Thyroid gland (tissue), 4 donors: ENCODE data around the gene GRIK4. TPM values are rescaled to one million over a fixed set of nuclear protein-coding genes. Genes with fewer than 3 reads are reported as not detected.

Experiments used
- DNase-seq, 2 donors: peaks; one replicate each; pipeline ENCODE4 v3.0.0-alpha.2; 2019
- H3K27ac ChIP-seq, 3 donors: fragments of 200-600 bp; sonication (generic); 1 replicate in 2 of 3; 2 replicates in 1 of 3; pipeline ENCODE4 v1.5.1; 2016 to 2019; ENCODE audit warnings: mild to moderate bottlenecking in 1 of 3, moderate library complexity in 1 of 3
- H3K27me3 ChIP-seq: fragments of 200-600 bp; sonication (generic); one replicate; pipeline ENCODE4 v1.5.1; 2019
- H3K36me3 ChIP-seq, 2 donors: fragments of 200-600 bp; sonication (generic); one replicate each; pipeline ENCODE4 v1.5.1; 2016 to 2019
- H3K4me1 ChIP-seq, 2 donors: fragments of 200-600 bp; sonication (generic); one replicate each; pipeline ENCODE4 v1.5.1; 2017 to 2019
- H3K4me3 ChIP-seq, 3 donors: fragments of 200-600 bp; sonication (generic); replicated peaks in 1 of 3; 1 replicate in 2 of 3; 2 replicates in 1 of 3; pipeline ENCODE4 v1.5.1; 2016; ENCODE audit warnings: mild to moderate bottlenecking in 1 of 3
- H3K9me3 ChIP-seq: fragments of 200-600 bp; sonication (generic); one replicate; pipeline ENCODE4 v1.5.1; 2017
- POLR2A ChIP-seq, 2 donors: fragments of 450-650 bp; IDR thresholded peaks; one replicate each; pipeline ENCODE4 v1.6.1; 2017; ENCODE audit warnings: antibody characterized with exemption in 2 of 2, mild to moderate bottlenecking in 2 of 2, moderate library complexity in 1 of 2
- WGBS, 2 donors: methylation state at CpG; one replicate each; pipeline ENCODE4 v1.1.5; 2017; 5-methylcytosine and 5-hydroxymethylcytosine counted together
- intact Hi-C: fragments of 100-400 bp; cut with DNase I; formaldehyde crosslinking; loops from one replicate; pipeline ENCODE4 v1.15.1; 2023
- total RNA-seq, 4 donors: library from RNA; depleted of rRNA; stranded (reverse); fragments of >200 nt; gene quantifications; one replicate each; pipeline ENCODE4 v1.2.3, GENCODE V29; 2016
- TF ChIP-seq, protein P1 (sequence below), 6 experiments: fragments of 200-600 bp in 3 of 6; fragments of 450-650 bp in 3 of 6; sonication (generic) in 3 of 6; IDR thresholded peaks; one replicate each; pipeline ENCODE4 v1.5.1; 2016 to 2019; ENCODE audit warnings: antibody characterized with exemption in 6 of 6, mild to moderate bottlenecking in 2 of 6, inconsistent platforms in 1 of 6, moderate library complexity in 1 of 6

The GRIK4 gene
- total RNA-seq, 4 donors from 2014 or later: 0.54 to 3.7 (median 0.99) TPM

DNA sequence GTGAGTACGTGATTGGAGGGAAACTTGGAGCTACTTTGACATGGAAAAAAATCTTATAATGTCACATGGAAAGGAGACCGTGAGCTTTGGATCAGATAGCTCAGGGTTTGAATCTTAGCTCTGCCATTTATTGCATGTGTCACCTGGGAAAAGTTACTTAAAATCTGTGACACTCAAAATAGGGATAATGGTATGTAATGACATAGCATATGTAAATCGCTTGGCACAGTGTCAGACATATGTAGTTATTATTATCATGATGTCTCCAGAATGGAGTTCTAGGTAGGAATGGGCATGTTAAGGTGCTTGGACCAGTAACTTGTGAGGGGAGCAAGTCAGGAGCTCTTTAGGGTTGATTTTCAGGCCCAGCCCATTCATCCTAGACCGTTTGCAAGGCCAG is 75.8 kb downstream of the GRIK4 start:
- intact Hi-C loops: no loop called here
- TF ChIP-seq, protein P1, sequence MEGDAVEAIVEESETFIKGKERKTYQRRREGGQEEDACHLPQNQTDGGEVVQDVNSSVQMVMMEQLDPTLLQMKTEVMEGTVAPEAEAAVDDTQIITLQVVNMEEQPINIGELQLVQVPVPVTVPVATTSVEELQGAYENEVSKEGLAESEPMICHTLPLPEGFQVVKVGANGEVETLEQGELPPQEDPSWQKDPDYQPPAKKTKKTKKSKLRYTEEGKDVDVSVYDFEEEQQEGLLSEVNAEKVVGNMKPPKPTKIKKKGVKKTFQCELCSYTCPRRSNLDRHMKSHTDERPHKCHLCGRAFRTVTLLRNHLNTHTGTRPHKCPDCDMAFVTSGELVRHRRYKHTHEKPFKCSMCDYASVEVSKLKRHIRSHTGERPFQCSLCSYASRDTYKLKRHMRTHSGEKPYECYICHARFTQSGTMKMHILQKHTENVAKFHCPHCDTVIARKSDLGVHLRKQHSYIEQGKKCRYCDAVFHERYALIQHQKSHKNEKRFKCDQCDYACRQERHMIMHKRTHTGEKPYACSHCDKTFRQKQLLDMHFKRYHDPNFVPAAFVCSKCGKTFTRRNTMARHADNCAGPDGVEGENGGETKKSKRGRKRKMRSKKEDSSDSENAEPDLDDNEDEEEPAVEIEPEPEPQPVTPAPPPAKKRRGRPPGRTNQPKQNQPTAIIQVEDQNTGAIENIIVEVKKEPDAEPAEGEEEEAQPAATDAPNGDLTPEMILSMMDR (IDR thresholded peaks at IDR 0.05): no peak
- TF ChIP-seq POLR2A (IDR thresholded peaks at IDR 0.05): no peak
- Histone ChIP-seq H3K4me1 (peaks cover 4 to 17% of the 10 kb centered on the region in 2 donors), H3K36me3 (no peaks in the 10 kb centered on the region), H3K27ac (no peak overlapping the region), H3K4me3 (no peak overlapping the region), H3K27me3 (no peaks in the 10 kb centered on the region), H3K9me3 (no peaks in the 10 kb centered on the region)
- DNase-seq: no peak
- WGBS, 2 donors: 83 to 93% methylated on average over 4 of the region's 4 CpGs

- Histone ChIP-seq H3K36me3 (no peaks in the 10 kb centered on the region), H3K27me3 (no peaks in the 10 kb centered on the region), H3K4me1 (peaks cover 4 to 17% of the 10 kb centered on the region in 2 donors), H3K27ac (no peak overlapping the region), H3K4me3 (no peak overlapping the region), H3K9me3 (no peaks in the 10 kb centered on the region)
- no peak for DNase-seq
- 69 to 75% methylated on average over 11 of the region's 11 CpGs for WGBS, 2 donors
- TF ChIP-seq, protein P1 (IDR thresholded peaks at IDR 0.05): no peak
- TF ChIP-seq POLR2A (IDR thresholded peaks at IDR 0.05): no peak
- intact Hi-C loops: no loop called here
Observed at GRCh38 chr11:120589376-120589775, 77.8 kb downstream of the GRIK4 start.

GRCh38 chr11:120590472-120590871 is 78.9 kb downstream of the GRIK4 start:
- Histone ChIP-seq H3K27ac (no peak overlapping the region), H3K4me3 (no peak overlapping the region), H3K36me3 (no peaks in the 10 kb centered on the region), H3K9me3 (no peaks in the 10 kb centered on the region), H3K27me3 (no peaks in the 10 kb centered on the region), H3K4me1 (peaks cover 4 to 17% of the 10 kb centered on the region in 2 donors)
- TF ChIP-seq POLR2A (IDR thresholded peaks at IDR 0.05): no peak
- TF ChIP-seq, protein P1 (IDR thresholded peaks at IDR 0.05): no peak
- intact Hi-C loops: no loop called here
- WGBS, 2 donors: 94 to 100% methylated on average over 3 of the region's 3 CpGs
- DNase-seq: no peak

DNA sequence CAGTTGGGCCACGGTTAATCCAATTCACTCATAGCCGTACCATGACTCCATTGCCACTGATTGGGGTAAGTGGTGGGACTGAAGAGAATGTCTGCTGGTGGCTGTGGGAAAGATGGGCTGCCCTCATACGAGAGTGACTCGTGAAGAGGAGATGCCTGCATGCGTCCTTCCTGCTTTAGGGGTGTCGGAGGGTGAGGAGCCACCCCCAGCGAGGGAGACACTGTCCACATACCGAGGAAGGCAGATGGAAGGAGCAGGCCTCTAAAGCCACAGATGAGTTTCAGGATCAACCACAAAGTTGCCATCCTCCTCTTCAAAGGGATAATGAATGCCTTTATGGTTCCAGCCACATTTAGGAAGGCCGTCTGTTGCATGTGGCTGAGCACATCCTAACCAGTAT is 83.2 kb downstream of the GRIK4 start:
- Histone ChIP-seq H3K4me1 (peaks cover 4 to 19% of the 10 kb centered on the region in 2 donors), H3K4me3 (no peak overlapping the region), H3K36me3 (no peaks in the 10 kb centered on the region), H3K9me3 (no peaks in the 10 kb centered on the region), H3K27ac (no peak overlapping the region), H3K27me3 (no peaks in the 10 kb centered on the region)
- intact Hi-C loops: no loop called here
- WGBS, 2 donors: 91 to 97% methylated on average over 9 of the region's 9 CpGs
- TF ChIP-seq, protein P1 (IDR thresholded peaks at IDR 0.05): no peak
- no peak for TF ChIP-seq POLR2A (IDR thresholded peaks at IDR 0.05)
- DNase-seq: no peak

GRCh38 chr11:120595557-120595956 is 84.0 kb downstream of the GRIK4 start:
- H3K4me1 ChIP-seq: peaks cover 4 to 11% of the 10 kb centered on the region in 2 donors
- WGBS, 2 donors: 92 to 95% methylated on average over 4 of the region's 4 CpGs
- H3K9me3 ChIP-seq: no peaks in the 10 kb centered on the region
- DNase-seq: no peak
- intact Hi-C loops: no loop called here
- no peaks in the 10 kb centered on the region for H3K27me3 ChIP-seq
- TF ChIP-seq, protein P1 (IDR thresholded peaks at IDR 0.05): no peak
- no peak for TF ChIP-seq POLR2A (IDR thresholded peaks at IDR 0.05)
- no peak overlapping the region for H3K4me3 ChIP-seq
- H3K27ac ChIP-seq: no peak overlapping the region
- no peaks in the 10 kb centered on the region for H3K36me3 ChIP-seq
